Liver (tissue), 9 donors: ENCODE data around the gene ZNF326. TPM values are rescaled to one million over a fixed set of nuclear protein-coding genes. Genes with fewer than 3 reads are reported as not detected.

Source experiments
- DNase-seq: peaks from one replicate; pipeline ENCODE4 v3.0.0-alpha.2; 2017; ENCODE audit warnings: low spot score
- H3K27ac ChIP-seq, 2 donors: one replicate each; pipeline ENCODE4 v1.7.0; 2013; ENCODE audit warnings: inconsistent platforms in 2 of 2, low read length in 2 of 2, control low read depth in 1 of 2, low read depth in 1 of 2, mild to moderate bottlenecking in 1 of 2
- H3K27me3 ChIP-seq, 4 donors: one replicate each; pipeline versions ENCODE4 v1.6.1 to v1.7.0; 2013; ENCODE audit warnings: low read length in 3 of 4, inconsistent platforms in 1 of 4, mild to moderate bottlenecking in 1 of 4, moderate library complexity in 1 of 4; ENCODE audit not compliant: control insufficient read depth in 4 of 4, insufficient read depth in 4 of 4
- H3K36me3 ChIP-seq, 4 donors: one replicate each; pipeline versions ENCODE4 v1.6.1 to v1.7.0; 2013; ENCODE audit warnings: low read length in 3 of 4, mild to moderate bottlenecking in 3 of 4, low read depth in 1 of 4, moderate library complexity in 1 of 4; ENCODE audit not compliant: control insufficient read depth in 4 of 4, insufficient read depth in 3 of 4
- H3K4me1 ChIP-seq, 4 donors: one replicate each; pipeline versions ENCODE4 v1.6.1 to v1.7.0; 2013; ENCODE audit warnings: low read length in 3 of 4, mild to moderate bottlenecking in 3 of 4, moderate library complexity in 1 of 4; ENCODE audit not compliant: control insufficient read depth in 4 of 4, insufficient read depth in 4 of 4
- H3K4me3 ChIP-seq, 3 donors: one replicate each; pipeline versions ENCODE4 v1.6.1 to v1.7.0; 2013; ENCODE audit warnings: low read length in 3 of 3, control low read depth in 1 of 3, low read depth in 1 of 3, mild to moderate bottlenecking in 1 of 3
- H3K9ac ChIP-seq, 2 donors: one replicate each; pipeline ENCODE4 v1.7.0; 2013; ENCODE audit warnings: low read length in 2 of 2, mild to moderate bottlenecking in 2 of 2, moderate library complexity in 2 of 2, control low read depth in 1 of 2, low read depth in 1 of 2
- H3K9me3 ChIP-seq, 4 donors: one replicate each; pipeline versions ENCODE4 v1.6.1 to v1.7.0; 2013; ENCODE audit warnings: low read length in 3 of 4; ENCODE audit not compliant: control insufficient read depth in 4 of 4
- ATF3 ChIP-seq: IDR thresholded peaks from 2 replicates; pipeline ENCODE4 v1.6.1; 2016; ENCODE audit warnings: antibody characterized with exemption
- CTCF ChIP-seq: fragments of 150-350 bp; IDR thresholded peaks from 2 replicates; pipeline ENCODE4 v1.5.1; 2017; ENCODE audit warnings: improper control_type of control experiment, low read depth, low read length; ENCODE audit not compliant: missing input control
- EGR1 ChIP-seq, 2 donors: IDR thresholded peaks; 2 replicates each; pipeline ENCODE4 v1.6.1; 2016 to 2018; ENCODE audit warnings: antibody characterized with exemption in 2 of 2, low read depth in 2 of 2
- FOXA2 ChIP-seq: IDR thresholded peaks from 2 replicates; pipeline ENCODE4 v1.6.1; 2016; ENCODE audit warnings: antibody characterized with exemption
- GABPA ChIP-seq, 2 donors: IDR thresholded peaks in 1 of 2; conservative IDR thresholded peaks in 1 of 2; 2 replicates each; pipeline ENCODE4 v1.6.1; 2016; ENCODE audit warnings: antibody characterized with exemption in 2 of 2, mild to moderate bottlenecking in 1 of 2, moderate library complexity in 1 of 2
- HNF4A ChIP-seq, 2 donors: conservative IDR thresholded peaks; 2 replicates each; pipeline ENCODE4 v1.6.1; 2016; ENCODE audit warnings: antibody characterized with exemption in 2 of 2, mild to moderate bottlenecking in 2 of 2
- HNF4G ChIP-seq: IDR thresholded peaks from 2 replicates; pipeline ENCODE4 v1.6.1; 2016; ENCODE audit warnings: antibody characterized with exemption
- MAX ChIP-seq: IDR thresholded peaks from 2 replicates; pipeline ENCODE4 v1.6.1; 2016; ENCODE audit warnings: antibody characterized with exemption
- NR2F2 ChIP-seq: IDR thresholded peaks from 2 replicates; pipeline ENCODE4 v1.6.1; 2016; ENCODE audit warnings: antibody characterized with exemption
- RAD21 ChIP-seq, 2 donors: IDR thresholded peaks; 2 replicates each; pipeline ENCODE4 v1.6.1; 2016; ENCODE audit warnings: antibody characterized with exemption in 2 of 2, mild to moderate bottlenecking in 2 of 2
- REST ChIP-seq: IDR thresholded peaks from 2 replicates; pipeline ENCODE4 v1.6.1; 2016; ENCODE audit warnings: antibody characterized with exemption, mild to moderate bottlenecking
- RXRA ChIP-seq, 2 donors: IDR thresholded peaks; 2 replicates each; pipeline ENCODE4 v1.6.1; 2017 to 2018; ENCODE audit warnings: antibody characterized with exemption in 2 of 2, mild to moderate bottlenecking in 1 of 2
- SP1 ChIP-seq: IDR thresholded peaks from 2 replicates; pipeline ENCODE4 v1.6.1; 2018; ENCODE audit warnings: antibody characterized with exemption, mild to moderate bottlenecking
- YY1 ChIP-seq: IDR thresholded peaks from 2 replicates; pipeline ENCODE4 v1.6.1; 2016; ENCODE audit warnings: antibody characterized with exemption, mild to moderate bottlenecking
- ZBTB33 ChIP-seq: IDR thresholded peaks from 2 replicates; pipeline ENCODE4 v1.6.1; 2016; ENCODE audit warnings: antibody characterized with exemption
- WGBS: extraction: QIAGEN DNeasy Blood & Tissue Kit; methylation state at CpG from one replicate; pipeline ENCODE4 v1.1.7; 2013; 5-methylcytosine and 5-hydroxymethylcytosine counted together
- polyA plus RNA-seq, 2 donors: library from polyadenylated mRNA; stranded (reverse) in 1 of 2; unstranded in 1 of 2; fragments of 200-250 nt in 1 of 2; fragments of >200 nt in 1 of 2; fragmentation: Nextera tagmentation in 1 of 2; extraction: Ambion mirVana in 1 of 2; gene quantifications; one replicate each; pipeline versions ENCODE4 v1.2.1 to v1.2.3, GENCODE V29; 2013 to 2015
- total RNA-seq, 2 donors: library from RNA; depleted of rRNA; stranded (reverse); fragments of >200 nt; gene quantifications; one replicate each; pipeline ENCODE4 v1.2.3, GENCODE V29; 2014
- donor health status: healthy.
- donor health status: healthy.
- donor health status: healthy.
- donor health status: healthy.
- donor health status: healthy.

The ZNF326 gene
- total and polyA plus RNA-seq, 4 donors: 6.5 to 14.6 (median 10.9) TPM

GRCh38 chr1:89974256-89974655 is 20.7 kb upstream of the ZNF326 start (continued):
- TF ChIP-seq ZBTB33: no peak

- H3K4me1 ChIP-seq: no peaks in the 10 kb centered on the region
- WGBS: 82% methylated on average over 4 of the region's 4 CpGs
- no peaks in the 10 kb centered on the region for H3K9me3 ChIP-seq
Observed at GRCh38 chr1:89974696-89975470, 20.0 kb upstream of the ZNF326 start.

More at GRCh38 chr1:89974696-89975470, 20.0 kb upstream of the ZNF326 start:
- no peaks in the 10 kb centered on the region for H3K27me3 ChIP-seq
- DNase-seq: no peak
- no peaks in the 10 kb centered on the region for H3K36me3 ChIP-seq
- H3K9ac ChIP-seq: no peak overlapping the region
- no peak overlapping the region for H3K4me3 ChIP-seq
- H3K27ac ChIP-seq: no peak overlapping the region
- no peak for TF ChIP-seq ATF3
- no peak for TF ChIP-seq MAX
- no peak for TF ChIP-seq HNF4G
- TF ChIP-seq REST: no peak
- TF ChIP-seq CTCF: no peak
- TF ChIP-seq FOXA2: no peak
- TF ChIP-seq GABPA (IDR thresholded peaks at IDR 0.05 in 1 of 2, conservative IDR thresholded peaks at IDR 0.05 in 1 of 2): no peak
- TF ChIP-seq RXRA (IDR thresholded peaks at IDR 0.05): no peak
- no peak for TF ChIP-seq HNF4A (conservative IDR thresholded peaks at IDR 0.05)
- no peak for TF ChIP-seq YY1
- TF ChIP-seq SP1: no peak
- no peak for TF ChIP-seq EGR1 (IDR thresholded peaks at IDR 0.05; ENCODE audit: low read depth in 2 of 2)
- no peak for TF ChIP-seq ZBTB33
- no peak for TF ChIP-seq NR2F2
- TF ChIP-seq RAD21 (IDR thresholded peaks at IDR 0.05): no peak
